Fibroblast of gingiva (primary cell): ENCODE data around the gene HSPB8.
A peak's percentile ranks its signal among the peaks of the same experiment; 100 is the strongest.

ENCODE experiments used
- DNase-seq: peaks from one replicate; pipeline ENCODE4 v3.0.0-alpha.2; 2011; ENCODE audit warnings: low read depth

Gene HSPB8

GRCh38 chr12:119171291-119171690 lies 7.4 kb upstream of the HSPB8 start:
- DNase-seq = no peak

GRCh38 chr12:119171691-119172425 lies 6.9 kb upstream of the HSPB8 start:
- no peak for DNase-seq

DNA sequence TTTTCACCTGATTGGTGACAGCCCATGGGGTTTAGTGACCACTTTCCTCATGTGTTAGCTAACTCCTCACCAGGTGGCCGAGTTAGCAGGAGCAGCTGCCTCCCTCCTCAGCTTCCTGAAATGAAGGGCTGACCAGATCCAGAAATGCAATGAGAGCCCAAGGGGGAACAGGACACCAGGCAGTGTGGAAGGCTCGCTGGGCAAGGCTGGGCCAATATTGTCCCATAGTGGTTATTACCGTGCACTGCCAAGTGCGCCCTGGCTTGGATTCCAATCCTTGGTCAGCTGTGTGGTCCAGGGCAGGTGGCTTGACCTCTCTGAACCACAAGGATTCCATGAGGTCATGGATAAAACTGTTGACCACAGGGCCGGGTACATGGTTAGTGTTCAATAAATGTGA lies 3.6 kb upstream of the HSPB8 start:
- DNase-seq = no peak

DNA sequence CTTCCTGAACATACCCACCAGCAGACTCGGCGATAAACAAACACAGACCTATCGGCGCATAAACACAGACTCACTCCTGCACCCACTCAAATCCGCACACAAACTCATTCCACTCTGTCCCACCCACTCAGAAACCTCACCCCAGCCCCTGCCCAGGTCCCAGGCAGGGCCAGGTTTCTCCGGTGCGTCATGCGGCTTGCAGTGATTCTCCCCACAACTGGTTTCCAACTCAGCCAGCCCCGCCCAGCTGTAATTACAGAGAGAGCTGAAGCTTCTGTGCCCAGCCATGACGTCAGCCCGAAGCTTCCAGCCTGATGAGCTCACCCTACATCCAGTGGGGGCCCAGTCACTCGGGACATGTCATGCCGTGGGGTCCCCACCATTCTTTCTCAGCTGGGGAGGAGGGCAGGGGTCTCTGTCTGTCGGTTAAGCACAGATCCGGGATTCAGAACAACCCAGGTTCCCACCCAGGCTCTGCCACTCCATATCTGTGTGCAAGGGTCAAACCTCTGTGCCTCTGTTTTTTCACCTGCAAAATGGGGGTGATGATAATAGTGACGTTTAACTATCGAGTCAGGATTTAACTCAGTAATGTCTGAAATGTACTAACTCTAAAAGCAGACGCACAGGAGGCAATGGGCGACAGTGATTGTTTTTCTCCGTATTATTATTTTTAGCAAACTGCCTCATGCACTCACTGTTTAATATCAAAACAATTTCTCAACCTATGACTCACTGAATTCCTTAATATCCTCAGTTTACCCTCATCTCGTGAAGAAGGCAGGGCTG lies 2.3 kb upstream of the HSPB8 start:
- peak; percentile 85 for DNase-seq

GRCh38 chr12:119177056-119177325 lies 1.7 kb upstream of the HSPB8 start:
- no peak for DNase-seq

DNA sequence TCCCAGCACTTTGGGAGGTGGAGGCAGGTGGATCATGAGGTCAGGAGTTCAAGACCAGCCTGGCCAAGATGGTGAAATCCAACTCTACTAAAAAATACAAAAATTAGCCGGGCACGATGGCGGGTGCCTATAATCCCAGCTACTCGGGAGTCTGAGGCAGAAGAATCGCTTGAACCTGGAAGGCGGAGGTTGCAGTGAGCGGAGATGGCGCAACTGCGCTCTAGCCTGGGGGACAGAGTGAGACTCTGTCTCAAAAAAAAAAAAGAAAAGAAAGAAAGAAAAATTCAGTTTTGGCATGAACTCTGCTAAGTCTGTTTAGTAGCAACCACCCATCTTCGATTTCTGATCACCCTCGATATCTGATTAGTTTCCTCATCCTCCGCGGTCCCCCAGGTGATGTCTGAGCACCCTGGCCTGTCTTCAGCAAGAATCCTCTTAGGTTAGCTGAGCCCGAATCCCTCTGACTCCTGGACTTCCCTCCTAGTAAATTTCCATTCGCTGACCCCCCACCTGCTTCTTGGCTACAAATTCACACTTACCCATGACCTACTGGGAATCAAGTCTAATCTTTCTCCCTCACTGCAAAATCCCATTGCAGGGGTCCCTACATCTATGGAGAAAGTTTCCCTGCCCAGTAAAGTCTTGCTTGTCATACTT lies 879 bp upstream of the HSPB8 start:
- DNase-seq = no peak

- peak; percentile 14 for DNase-seq
These were observed 747 bp downstream of the HSPB8 start for GRCh38 chr12:119179335-119180021.

- DNase-seq = peak; percentile 56
These were observed 1.8 kb downstream of the HSPB8 start for GRCh38 chr12:119180380-119181040.

DNA sequence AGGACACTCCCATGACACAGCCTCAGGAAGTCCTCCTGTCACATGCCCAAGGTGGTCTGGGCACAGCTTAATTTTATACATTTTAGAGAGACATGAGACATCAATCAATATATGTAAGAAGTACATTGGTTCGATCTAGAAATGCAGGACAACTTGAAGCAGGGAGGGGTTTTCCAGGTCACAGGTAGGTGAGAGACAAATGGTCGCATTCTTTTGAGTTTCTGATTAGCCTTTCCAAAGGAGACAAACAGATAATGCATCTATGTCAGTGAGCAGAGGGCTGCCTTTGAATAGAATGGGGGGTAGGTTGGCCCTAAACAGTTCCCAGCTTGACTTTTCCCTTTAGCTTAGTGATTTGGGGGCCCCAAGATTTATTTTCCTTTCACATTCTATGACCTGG lies 2.5 kb downstream of the HSPB8 start:
- DNase-seq = no peak

DNA sequence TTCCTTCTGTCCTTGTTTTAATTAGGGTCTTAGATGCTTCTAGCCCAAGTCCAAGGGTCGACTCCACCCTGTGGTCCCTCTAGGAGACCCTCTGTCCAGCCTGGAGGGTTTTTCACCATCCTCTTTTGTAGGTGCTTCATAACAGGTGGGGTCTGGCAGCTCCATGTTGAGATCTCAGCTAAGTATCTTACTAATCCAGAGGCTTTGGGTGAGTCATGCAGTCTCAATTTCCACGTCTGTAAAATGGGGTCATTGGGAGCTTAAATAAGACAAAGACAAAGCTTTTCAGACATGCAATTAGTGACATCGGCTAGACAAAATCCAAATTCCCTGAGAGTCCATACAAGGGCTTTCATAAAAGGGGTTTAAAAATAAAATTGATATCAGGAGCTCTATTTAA lies 3.2 kb downstream of the HSPB8 start:
- DNase-seq = no peak

DNA sequence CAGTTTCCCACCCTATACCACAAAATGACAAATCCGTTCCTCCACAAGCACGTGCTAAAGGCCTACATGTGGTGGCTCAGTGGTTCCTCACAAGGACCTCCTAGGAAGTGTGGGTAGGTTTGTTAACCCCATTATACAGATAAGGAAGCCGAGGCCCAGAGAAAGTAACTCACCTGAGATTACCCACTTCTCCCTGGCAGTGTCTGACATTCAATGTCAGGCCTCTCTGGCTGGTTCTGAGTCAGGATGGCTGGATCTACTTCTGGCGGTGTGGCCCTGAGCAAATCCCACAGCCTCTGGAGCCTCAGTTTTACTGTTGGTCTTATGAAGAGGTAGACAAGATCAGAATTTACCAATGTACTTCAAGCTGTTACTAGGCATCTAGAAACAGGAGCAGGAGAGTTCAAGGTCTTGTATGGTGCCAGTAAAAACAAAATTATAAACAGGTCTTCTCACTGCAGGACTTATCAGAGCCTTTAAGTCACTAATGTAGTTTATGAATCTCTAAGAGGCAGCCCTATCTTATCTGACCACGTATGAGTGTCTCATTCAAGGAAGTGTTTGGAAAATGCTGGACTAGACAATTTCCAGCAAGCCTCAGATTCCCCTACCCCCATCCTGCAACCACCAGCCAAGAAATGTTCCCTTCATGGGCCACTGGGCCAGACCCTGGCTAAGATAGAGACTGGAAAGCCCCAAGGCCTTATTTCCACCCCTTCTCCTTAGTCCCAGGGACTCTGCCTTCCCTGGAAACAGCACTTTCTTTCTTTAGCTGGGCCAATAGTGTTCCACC lies 4.2 kb downstream of the HSPB8 start:
- peak; percentile 42 for DNase-seq

GRCh38 chr12:119183942-119184695 lies 5.4 kb downstream of the HSPB8 start:
- DNase-seq = no peak

DNA sequence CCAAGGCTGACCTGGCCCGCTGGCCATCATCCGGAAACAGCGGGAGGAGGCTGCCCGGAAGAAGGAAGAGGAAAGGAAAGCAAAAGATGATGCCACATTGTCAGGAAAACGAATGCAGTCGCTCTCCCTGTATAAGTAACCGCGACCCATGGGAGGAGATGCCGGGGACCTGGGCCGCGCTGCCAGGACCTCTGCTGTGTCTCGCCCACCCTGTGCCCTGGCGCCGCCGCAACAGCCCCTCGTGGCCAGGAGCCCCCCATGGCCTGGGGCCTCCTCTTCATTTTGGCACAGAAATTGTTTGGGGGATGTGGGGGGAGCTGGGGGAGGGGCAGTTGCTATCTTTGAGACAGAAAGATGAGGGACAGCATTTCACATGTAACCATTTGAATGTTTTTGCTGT lies 16.5 kb downstream of the HSPB8 start:
- no peak for DNase-seq

GRCh38 chr12:119198440-119198839 lies 19.7 kb downstream of the HSPB8 start:
- no peak for DNase-seq

DNA sequence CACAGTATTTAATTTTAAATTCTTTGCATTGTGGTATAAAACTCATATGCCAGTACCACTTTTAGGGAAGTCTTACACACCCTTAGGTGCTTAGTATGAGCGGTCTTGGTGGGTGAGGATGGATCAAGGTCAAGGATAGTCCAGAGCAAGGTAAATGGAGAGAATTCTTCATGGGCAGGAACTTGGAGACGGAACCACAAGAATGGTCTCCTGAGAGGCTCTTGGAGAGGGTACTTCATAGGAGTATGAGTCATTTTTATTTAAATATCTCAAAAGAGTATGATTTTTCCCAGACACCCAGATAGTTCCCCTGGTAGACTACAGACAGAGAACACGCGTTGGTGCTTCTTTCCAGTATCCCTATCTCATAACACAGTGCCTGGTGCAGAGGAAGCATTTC lies 21.9 kb downstream of the HSPB8 start:
- DNase-seq = no peak

GRCh38 chr12:119201789-119202543 lies 23.2 kb downstream of the HSPB8 start:
- no peak for DNase-seq

DNA sequence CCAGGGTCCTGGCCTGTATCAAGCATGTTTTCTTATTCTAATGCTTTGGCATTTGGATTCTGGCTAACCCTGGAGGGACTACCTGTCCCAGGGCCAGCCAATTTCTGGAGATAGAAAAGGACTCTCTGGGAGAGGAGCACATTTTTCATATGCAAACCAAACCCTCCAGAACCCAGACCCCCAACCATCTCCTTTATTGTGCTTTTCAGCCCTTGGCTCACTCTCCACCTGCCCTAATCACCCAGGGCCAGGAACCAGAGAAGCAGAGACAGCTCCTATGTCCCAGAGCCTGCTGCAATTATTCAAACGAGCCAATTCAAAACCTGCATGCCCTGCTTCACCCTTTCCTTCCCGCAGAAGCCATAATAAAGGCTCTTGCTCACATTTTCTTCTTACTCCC lies 23.8 kb downstream of the HSPB8 start:
- no peak for DNase-seq

DNA sequence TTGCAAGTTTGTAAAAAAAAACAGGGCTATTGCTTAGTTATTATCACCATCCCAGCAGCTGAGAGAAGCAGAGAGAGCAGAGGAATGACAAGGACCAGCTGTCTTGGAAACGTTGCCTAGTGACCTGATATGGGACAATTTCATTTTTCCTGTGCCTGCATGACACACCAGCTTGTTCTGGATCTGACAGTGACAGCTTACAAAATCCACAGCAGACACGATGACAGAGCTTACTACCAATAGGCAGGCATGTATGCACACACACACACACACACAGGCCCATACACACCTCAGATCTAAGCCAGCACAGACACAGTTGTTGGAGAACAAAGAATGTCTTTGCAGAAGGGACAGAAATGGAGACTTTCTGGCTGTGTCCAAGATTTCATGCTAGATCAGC lies 25.4 kb downstream of the HSPB8 start:
- DNase-seq = no peak

DNA sequence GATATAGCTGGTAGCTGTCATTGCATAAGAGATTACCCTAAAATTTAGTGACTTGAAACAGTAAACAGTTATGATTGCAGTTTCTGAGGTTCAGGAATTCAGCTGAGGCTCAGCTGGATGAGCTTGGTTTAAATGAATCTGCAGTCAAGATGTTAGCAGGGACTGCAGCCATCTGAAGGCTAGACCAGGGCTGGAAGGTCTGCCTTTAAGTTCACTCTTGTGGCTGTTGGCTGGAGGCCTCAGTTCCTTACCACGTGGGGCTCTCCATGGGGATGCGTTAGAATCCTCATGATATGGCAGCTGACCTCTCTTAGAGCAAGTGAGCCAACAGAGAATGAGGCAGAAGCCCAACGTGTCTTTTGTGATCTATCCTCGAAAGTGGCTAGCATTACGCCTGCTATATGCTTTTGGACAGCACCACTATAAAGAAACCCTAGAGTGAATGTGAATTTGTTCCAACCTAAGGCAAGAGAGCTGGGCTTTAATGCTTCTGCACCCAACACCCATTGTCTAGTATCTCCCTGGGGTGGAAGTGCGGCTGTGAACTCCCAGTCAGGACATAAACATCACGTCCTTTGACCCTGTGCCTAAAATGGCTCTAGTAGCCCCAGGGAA lies 26.0 kb downstream of the HSPB8 start:
- no peak for DNase-seq
